HG02678 (cell line): Measurements from ENCODE around the gene TAF1.
"Not testable (repeated sequence)": the region's sequence is repeated elsewhere in the genome, so short reads cannot be mapped to it uniquely, and the experiment has no call there.

ENCODE experiments used
- ATAC-seq: cut with Tn5 transposase; IDR thresholded peaks from one replicate; pipeline ENCODE4 v1.9.1; 2021; ENCODE audit warnings: mild to moderate bottlenecking, moderate library complexity; ENCODE audit not compliant: unreplicated experiment

The TAF1 gene, protein sequence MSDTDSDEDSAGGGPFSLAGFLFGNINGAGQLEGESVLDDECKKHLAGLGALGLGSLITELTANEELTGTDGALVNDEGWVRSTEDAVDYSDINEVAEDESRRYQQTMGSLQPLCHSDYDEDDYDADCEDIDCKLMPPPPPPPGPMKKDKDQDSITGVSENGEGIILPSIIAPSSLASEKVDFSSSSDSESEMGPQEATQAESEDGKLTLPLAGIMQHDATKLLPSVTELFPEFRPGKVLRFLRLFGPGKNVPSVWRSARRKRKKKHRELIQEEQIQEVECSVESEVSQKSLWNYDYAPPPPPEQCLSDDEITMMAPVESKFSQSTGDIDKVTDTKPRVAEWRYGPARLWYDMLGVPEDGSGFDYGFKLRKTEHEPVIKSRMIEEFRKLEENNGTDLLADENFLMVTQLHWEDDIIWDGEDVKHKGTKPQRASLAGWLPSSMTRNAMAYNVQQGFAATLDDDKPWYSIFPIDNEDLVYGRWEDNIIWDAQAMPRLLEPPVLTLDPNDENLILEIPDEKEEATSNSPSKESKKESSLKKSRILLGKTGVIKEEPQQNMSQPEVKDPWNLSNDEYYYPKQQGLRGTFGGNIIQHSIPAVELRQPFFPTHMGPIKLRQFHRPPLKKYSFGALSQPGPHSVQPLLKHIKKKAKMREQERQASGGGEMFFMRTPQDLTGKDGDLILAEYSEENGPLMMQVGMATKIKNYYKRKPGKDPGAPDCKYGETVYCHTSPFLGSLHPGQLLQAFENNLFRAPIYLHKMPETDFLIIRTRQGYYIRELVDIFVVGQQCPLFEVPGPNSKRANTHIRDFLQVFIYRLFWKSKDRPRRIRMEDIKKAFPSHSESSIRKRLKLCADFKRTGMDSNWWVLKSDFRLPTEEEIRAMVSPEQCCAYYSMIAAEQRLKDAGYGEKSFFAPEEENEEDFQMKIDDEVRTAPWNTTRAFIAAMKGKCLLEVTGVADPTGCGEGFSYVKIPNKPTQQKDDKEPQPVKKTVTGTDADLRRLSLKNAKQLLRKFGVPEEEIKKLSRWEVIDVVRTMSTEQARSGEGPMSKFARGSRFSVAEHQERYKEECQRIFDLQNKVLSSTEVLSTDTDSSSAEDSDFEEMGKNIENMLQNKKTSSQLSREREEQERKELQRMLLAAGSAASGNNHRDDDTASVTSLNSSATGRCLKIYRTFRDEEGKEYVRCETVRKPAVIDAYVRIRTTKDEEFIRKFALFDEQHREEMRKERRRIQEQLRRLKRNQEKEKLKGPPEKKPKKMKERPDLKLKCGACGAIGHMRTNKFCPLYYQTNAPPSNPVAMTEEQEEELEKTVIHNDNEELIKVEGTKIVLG (N-terminal part only)

DNA sequence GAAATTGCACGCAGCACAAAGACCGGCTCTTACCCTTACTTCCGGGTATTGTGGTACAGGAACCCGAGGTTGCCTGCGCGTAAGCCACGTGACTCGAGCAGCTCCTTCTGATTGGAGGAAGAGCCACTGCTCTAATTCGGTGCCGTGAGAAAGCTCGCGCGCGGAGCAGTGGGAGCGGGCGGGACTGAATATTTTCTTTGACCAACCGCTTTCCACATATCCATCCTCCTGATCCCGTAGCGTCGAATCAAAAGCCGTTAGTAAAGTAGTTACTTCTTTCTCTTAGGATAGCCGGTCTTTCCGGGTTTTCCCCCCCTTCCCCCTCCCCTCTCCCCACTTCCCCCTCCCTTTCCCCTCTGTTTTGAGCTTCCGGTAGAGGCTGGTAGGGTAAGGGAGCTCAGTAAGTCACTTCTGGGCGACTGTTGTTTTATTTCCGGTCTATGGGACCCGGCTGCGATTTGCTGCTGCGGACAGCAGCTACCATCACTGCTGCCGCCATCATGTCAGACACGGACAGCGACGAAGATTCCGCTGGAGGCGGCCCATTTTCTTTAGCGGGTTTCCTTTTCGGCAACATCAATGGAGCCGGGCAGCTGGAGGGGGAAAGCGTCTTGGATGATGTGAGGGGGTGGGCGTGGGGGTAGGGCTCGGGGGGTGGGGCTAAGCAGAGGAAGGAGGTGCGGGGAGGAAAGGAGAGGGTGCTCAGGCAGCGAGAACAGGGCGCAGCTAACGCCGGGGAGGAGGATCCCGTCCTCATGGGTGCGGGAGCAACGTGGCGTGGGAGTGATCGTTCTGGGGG, at the start of gene TAF1:
Gene TAF1, plus strand, starts transcription at position 483 of the 799 bp plus-strand sequence. Its CDS starts 18 bp downstream, at position 501.
- peak; percentile 92 for ATAC-seq

DNA sequence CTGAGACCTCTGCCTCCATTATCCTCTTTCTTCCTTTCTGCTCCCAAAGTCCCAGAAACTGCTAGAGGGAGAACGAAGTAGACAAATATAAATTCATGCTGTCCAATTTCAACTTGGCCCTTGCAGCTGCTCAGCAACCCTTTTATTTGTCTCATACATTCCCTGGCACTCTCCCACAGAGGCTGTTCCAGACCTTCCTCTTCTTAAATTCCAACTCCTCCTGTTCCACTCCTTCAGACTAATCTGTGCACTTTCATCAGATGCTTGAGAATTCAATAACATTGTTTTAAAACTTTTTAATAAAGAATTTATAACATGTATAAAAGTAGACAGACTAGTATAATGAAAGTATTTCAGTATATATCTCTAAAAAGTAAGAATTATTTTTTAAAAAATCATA, 49.2 kb upstream of the TAF1 start:
- not testable (repeated sequence) for ATAC-seq

DNA sequence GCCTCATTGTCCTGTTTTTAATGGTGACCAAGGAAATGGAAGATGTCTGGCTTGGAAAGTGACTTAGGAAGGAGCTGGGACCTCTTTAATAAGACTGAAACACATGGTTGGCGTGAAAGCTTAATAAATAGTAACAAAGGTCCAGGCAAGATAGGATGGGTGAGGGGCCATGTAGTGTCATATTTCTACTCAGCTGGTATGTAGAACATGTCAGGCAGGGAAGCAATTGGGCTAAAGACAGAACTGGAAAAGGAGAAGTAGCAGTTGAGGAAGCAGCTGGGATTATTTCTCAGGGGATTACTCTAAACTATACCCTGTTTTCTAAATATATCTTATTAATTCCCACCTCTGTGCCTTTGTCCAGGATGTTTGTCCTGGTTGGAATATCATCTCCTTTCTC, 46.0 kb upstream of the TAF1 start:
- no peak for ATAC-seq

DNA sequence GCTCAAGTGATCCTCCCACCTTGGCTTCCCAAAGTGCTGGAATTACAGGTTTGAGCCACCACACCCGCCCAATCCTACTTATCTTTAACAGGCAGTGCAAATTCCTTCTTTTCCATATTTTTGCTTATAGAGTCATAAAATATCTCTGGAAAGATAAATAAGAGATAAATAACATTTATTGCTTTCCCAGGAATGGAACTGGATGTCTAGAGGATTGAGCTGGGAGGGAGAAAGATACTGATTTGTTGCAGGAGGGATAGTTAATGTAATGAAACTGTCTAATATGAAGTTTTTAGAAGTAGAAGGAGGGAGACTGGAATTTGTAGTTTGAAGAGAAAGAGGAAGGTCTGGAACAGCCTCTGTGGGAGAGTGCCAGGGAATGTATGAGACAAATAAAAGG, 44.4 kb upstream of the TAF1 start:
- ATAC-seq: no peak

DNA sequence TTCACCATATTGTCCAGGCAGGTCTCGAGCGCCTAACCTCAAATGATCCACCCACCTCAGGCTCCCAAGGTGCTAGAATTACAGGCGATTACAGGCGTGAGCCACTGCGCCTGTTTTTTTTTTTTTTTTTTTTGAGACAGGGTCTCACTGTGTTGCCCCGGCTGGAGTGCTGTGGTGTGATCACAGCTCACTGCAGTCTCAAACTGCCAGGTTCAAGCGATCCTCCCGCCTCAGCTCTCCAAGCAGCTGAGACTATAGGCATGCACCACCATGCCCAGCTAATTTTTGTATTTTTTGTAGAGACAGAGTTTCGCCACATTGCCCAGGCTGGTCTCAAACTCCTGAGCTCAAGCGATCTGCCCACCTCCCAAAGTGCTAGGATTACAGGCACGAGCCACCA, 41.7 kb upstream of the TAF1 start:
- ATAC-seq: not testable (repeated sequence)

DNA sequence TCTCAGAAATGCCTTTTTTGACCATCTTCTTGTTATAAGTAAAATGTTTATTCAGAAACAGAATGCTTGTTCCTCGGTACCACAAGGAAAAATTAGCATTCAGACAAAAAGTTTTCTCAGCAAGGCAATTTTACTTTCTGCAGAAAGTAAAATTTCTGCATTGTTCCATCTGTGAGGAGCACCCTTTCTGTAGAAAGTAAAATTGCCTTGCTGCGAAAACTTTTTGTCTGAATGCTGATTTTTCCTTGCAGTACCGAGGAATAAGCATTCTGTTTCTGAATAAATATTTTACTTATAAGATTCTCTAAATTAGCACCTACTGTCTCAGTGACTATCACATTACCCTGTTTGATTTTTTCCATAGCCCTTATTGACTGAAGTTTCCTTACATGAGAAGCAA, 39.8 kb upstream of the TAF1 start:
- ATAC-seq: no peak

DNA sequence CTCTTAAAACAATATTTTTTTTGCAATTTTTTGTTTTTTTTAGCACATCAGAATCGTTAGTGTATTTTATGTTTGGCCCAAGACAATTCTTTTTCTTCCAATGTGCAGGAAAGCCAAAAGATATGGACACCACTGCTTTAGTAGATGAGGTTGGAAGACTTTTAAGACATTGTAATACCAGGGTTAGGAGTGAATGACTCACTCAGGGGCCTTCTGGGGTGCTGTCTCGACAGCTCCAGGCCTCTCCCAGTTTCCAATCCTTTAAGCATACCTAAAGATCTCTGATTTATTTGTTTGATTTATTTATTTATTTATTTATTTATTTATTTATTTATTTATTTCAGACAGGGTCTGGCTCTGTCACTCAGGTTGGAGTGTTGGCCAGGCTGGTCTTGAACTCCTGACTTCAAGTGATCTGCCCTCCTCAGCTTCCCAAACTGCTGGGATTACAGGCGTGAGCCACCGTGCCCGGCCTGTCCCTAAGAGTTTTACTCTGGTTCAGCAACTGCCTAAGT, 16.9 kb upstream of the TAF1 start:
- not testable (repeated sequence) for ATAC-seq

DNA sequence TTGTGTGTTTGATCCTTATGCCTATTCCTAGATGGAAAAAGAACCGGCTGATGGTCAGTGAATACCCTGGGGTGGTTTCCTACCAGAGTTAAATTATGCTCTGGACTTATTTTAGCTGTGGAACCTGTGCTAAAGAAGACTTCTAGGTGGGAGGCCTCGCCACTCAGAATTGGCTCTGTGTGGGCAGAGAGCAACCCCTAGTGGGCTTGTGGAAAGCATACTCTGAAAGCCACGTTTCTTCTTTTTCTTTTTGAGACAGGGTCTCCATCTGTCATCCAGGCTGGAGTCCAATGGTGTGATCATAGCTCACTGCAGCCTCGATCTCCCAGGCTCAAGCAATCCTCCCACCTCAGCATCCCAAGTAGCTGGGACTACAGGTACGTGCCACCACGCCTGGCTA, 16.3 kb upstream of the TAF1 start:
- ATAC-seq: not testable (repeated sequence)

DNA sequence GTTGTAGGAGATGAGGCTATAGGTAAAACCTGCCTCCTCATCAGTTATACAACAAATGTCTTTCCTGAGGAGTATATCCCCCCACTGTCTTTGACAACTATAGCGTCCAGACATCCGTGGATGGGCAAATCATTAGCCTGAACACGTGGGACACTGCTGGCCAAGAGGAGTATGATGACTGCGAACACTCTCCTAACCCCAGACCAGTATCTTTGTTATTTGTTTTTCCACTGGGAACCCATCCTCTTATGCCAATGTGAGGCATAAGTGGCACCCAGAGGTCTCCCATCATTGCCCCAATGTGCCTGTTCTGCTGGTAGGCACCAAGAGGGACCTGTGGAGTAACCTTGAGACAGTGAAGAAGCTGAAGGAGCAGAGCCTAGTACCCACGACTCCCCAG, 13.7 kb upstream of the TAF1 start:
- ATAC-seq: not testable (repeated sequence)

DNA sequence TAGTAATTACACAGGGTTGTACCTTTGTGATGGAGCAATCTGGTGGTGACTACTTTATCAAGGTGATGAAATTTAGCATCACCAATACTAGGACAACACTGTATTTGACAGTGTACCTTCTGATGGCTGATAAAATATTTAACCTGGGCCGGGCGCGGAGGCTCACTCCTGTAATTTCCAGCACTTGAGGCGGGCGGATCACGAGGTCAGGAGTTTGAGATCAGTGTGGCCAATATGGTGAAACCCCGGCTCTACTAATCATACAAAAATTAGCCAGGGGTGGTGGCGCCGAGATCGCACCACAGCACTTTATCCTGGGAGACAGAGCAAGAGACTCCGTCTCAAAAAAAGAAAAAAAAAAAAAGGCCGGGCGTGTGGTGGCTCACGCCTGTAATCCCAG, 1.9 kb upstream of the TAF1 start:
- ATAC-seq: no peak

DNA sequence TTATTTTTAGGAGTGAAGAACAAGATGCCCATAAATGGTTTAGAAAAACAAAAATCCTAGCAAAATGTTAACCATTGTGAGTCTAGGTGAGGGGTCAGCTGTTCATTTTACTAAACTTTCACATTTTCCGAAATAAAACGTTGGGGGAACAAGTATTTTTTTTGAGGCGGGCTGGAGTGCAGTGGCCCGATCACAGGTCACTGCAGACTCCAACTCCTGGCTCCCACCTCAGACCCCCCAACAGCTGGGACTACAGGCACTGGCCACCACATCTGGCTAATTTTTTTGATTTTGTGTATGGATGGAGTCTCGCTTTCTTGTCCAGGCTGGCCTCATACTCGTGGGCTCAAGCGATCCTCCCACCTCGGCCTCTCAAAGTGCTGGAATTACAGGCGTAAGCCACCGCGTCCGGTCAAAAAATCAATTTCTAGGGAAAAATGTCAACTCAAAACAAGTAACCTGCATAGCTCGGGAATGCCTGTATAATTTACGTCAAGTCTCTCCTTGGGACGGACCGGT, 742 bp upstream of the TAF1 start:
- ATAC-seq: peak; percentile 2

DNA sequence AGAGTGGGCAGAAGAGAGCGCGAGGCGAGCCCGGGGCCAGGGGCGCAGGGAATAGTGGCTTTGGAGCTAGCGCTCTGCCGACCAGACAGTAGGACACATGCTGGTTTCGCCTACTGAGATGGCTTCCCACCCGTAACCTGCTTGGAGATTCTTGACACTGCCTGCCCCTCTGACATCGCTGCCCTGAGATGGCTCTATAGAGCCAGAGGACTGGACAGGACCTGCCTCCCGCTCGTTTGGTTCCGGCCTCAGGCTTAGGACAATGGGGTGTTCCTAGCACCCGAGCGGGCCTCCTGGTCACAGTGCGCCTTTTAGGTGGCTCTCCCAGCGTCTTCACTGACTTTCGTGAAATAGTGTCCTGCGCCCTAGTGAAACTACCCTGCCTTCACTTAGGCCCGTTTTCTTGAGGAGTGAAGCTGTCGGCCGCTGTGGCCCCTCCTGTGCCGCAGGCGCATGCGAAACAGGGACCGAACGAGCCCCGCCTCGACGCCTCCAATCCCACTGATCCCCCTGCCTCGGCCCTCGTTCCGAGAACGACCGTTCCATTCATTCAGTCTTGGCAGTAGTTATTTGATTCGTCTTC, 608 bp downstream of the TAF1 start:
- ATAC-seq: no peak

DNA sequence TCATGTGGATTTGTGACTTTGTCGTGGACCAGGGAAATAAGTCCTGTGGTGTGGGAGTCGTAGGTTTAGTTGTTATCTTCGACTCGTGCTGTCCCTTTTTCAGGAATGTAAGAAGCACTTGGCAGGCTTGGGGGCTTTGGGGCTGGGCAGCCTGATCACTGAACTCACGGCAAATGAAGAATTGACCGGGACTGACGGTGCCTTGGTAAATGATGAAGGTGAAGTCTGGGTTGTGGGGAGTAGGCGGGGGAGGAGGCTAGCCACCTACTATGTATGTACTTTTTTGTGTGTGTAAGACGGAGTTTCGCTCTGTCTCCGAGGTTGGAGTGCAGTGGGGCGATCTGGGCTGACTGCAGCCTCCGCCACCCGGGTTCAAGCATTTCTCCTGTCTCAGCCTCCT, 1.2 kb downstream of the TAF1 start:
- no peak for ATAC-seq

DNA sequence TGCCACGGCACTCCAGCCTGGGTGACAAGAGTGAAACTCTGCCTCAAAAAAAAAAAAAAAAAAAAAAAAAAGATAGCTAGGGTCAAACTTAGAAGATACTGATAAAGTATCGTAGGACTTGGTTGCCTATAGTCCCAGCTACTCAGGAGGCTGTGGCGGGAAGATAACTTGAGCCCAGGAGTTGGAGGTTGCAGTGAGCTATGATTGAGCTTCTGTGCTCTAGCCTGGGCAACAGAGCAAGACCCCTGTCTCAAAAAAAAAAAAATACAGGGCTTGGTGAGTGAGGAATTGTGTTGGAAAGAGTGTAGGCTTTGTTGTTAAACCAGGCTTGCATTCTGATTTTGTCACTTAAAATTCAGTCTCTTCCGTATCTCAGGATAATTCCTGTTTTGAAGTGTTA, 6.2 kb downstream of the TAF1 start:
- no peak for ATAC-seq

DNA sequence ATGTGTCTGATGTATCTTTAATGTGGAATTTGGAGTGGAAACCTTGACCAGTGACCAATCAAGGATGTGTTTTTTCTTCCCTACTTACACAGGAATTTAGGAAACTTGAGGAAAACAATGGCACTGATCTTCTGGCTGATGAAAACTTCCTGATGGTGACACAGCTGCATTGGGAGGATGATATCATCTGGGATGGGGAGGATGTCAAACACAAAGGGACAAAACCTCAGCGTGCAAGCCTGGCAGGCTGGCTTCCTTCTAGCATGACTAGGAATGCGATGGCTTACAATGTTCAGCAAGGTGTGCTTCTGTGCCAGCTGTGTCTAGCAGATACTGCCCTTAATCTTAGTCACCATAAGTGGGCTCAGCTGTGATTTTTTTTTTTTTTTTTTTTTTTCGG, 12.6 kb downstream of the TAF1 start:
- no peak for ATAC-seq

DNA sequence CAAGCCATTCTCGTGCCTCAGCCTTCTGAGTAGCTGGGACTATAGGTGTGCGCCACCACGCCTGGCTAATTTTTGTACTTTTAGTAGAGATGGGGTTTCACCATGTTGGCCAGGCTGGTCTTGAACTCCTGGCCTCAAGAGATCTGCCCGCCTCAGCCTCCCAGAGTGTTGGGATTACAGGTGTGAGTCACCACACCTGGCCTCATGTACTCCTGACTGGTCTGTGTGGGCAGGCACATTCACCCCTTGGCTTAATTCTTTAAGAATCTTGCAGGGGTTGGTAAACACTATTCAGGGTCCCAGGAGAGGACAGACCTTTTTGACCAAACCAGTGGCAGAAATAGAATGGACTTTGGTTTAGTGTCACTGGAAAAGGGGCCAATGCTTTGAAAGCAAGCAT, 25.6 kb downstream of the TAF1 start:
- not testable (repeated sequence) for ATAC-seq

DNA sequence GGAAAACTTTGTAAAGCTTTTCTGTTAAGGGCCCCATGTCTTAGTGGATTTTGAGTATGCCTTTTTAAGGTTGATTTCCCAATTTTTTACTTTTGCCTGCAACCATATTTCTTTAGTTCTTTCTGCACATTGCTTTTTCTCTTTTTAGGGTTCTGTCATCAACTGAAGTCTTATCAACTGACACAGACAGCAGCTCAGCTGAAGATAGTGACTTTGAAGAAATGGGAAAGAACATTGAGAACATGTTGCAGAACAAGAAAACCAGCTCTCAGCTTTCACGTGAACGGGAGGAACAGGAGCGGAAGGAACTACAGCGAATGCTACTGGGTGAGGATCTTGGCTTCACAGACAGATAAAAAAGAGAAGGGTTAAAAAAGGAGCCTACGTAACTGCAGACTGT, 27.8 kb downstream of the TAF1 start:
- ATAC-seq: no peak

DNA sequence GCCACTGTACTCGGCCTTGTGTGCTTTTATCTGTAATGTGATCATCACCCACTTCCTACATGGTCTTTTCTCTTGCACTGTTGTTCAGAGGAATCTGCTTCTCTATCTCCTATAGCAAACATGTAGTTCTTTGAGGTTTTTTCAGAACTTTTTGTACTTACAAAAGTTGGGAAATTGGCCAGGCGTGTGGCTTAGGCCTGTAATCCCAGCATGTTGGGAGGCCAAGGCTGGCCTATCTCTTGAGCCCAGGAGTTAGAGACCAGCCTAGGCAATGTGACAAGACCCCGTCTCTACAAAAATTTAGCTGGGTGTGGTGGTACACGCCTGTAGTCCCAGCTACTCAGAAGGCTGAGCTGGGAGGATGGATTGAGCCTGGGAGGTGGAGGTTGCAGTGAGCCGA, 30.4 kb downstream of the TAF1 start:
- ATAC-seq: no peak

DNA sequence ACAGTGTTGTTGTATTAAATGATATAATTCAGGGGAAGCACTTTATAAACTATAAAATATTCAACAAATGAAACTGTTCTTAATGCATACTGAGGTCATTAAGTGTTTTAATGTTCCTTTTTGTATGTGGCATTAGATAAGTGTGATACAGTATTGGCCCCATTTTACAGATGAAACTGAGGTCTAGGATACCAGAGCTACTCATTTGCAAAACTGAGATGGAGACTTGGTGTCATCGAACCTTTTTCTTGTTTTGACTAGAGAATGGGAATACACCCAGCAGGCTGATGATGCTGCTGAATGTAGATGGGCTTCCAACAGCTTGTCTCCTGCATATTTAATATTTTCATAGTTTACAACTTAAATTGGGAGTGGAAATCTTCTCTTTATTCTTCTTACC, 34.6 kb downstream of the TAF1 start:
- ATAC-seq: no peak
